ENCODE data around the gene LRIG1.

DNA sequence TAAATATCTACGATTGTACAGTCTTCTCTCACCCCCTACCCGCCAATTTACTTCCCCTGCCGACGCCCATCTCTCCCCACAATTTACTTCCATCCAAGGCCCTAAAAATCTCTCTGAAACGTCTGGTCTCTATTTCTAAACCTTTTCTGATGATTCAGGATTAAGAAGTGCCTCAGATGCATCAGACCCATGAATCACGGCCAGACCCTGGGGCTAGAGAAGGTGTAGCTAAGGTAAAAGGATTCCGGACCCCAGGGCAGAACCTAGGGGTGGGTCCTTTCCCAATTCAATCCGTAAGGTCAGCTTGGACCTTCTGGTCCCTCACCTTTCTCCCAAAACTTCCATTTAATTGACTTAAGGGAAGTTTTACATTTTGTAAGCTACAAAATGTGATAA, 46.4 kb downstream of the LRIG1 start:
- TF ChIP-seq CTCF (IDR thresholded peaks at IDR 0.05; ENCODE audit: low read depth, low read length) (no peak), EZH2phosphoT487 (IDR thresholded peaks at IDR 0.05; ENCODE audit: low read depth) (no peak)

Measured in OCI-LY3 (cell line).